22Rv1 (cell line): Measurements from ENCODE around the gene STARD9.

Experiments used
- ZFX ChIP-seq: fragments of 450-650 bp; IDR thresholded peaks from 2 replicates; pipeline ENCODE4 v1.6.1; 2017; ENCODE audit warnings: antibody characterized with exemption, borderline replicate concordance
- TF ChIP-seq, protein P1 (sequence below): fragments of 450-650 bp; IDR thresholded peaks from 2 replicates; pipeline ENCODE4 v1.5.1; 2017; ENCODE audit warnings: mild to moderate bottlenecking

DNA sequence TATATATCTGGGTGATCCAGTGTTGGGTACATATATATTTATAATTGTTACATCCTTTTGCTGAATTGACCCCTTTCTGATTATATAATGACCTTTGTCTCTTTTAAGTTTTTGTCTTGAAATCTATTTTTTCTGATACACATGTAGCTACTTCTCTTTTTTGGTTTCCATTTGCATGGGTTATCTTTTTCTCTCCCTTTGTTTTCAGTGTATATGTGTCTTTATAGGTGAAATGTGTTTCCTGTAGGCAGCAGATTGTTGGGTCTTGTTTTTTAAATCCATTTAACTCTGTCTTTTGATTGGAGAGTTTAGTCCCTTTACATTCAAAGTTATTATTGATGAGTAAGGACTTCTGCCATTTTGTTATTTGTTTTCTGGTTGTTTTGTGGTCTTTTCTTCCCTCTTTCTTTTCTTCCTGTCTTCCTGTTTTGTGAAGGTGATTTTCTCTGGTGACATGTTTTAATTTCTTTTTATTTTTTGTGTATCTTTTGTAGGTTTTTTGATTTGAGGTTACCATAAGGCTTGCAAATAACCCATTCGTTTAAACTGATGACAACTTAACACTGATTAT lies 56.8 kb downstream of the STARD9 start:
- TF ChIP-seq, protein P1, sequence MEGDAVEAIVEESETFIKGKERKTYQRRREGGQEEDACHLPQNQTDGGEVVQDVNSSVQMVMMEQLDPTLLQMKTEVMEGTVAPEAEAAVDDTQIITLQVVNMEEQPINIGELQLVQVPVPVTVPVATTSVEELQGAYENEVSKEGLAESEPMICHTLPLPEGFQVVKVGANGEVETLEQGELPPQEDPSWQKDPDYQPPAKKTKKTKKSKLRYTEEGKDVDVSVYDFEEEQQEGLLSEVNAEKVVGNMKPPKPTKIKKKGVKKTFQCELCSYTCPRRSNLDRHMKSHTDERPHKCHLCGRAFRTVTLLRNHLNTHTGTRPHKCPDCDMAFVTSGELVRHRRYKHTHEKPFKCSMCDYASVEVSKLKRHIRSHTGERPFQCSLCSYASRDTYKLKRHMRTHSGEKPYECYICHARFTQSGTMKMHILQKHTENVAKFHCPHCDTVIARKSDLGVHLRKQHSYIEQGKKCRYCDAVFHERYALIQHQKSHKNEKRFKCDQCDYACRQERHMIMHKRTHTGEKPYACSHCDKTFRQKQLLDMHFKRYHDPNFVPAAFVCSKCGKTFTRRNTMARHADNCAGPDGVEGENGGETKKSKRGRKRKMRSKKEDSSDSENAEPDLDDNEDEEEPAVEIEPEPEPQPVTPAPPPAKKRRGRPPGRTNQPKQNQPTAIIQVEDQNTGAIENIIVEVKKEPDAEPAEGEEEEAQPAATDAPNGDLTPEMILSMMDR, result no peak
- TF ChIP-seq ZFX, result no peak
